ENCODE data around the gene KSR2.

KSR2 gene

GRCh38 chr12:117847371-117847770, 121.4 kb downstream of the KSR2 start:
- CTCF ChIA-PET = no interaction called here
- POLR2A ChIA-PET (ENCODE audit: low non-redundant PET) = no interaction called here
- no peak overlapping the region for H3K27ac ChIP-seq
- DNase-seq (ENCODE audit: low spot score) = no peak
- TF ChIP-seq, protein P1, sequence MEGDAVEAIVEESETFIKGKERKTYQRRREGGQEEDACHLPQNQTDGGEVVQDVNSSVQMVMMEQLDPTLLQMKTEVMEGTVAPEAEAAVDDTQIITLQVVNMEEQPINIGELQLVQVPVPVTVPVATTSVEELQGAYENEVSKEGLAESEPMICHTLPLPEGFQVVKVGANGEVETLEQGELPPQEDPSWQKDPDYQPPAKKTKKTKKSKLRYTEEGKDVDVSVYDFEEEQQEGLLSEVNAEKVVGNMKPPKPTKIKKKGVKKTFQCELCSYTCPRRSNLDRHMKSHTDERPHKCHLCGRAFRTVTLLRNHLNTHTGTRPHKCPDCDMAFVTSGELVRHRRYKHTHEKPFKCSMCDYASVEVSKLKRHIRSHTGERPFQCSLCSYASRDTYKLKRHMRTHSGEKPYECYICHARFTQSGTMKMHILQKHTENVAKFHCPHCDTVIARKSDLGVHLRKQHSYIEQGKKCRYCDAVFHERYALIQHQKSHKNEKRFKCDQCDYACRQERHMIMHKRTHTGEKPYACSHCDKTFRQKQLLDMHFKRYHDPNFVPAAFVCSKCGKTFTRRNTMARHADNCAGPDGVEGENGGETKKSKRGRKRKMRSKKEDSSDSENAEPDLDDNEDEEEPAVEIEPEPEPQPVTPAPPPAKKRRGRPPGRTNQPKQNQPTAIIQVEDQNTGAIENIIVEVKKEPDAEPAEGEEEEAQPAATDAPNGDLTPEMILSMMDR (conservative IDR thresholded peaks at IDR 0.05; ENCODE audit: low read depth) = no peak

GRCh38 chr12:117845271-117845904, 123.4 kb downstream of the KSR2 start:
- ChIA-PET CTCF (no interaction called here), POLR2A (ENCODE audit: low non-redundant PET) (no interaction called here)
- no peak for DNase-seq (ENCODE audit: low spot score)
- TF ChIP-seq, protein P1 (conservative IDR thresholded peaks at IDR 0.05; ENCODE audit: low read depth) = no peak
- no peak overlapping the region for H3K27ac ChIP-seq

DNA sequence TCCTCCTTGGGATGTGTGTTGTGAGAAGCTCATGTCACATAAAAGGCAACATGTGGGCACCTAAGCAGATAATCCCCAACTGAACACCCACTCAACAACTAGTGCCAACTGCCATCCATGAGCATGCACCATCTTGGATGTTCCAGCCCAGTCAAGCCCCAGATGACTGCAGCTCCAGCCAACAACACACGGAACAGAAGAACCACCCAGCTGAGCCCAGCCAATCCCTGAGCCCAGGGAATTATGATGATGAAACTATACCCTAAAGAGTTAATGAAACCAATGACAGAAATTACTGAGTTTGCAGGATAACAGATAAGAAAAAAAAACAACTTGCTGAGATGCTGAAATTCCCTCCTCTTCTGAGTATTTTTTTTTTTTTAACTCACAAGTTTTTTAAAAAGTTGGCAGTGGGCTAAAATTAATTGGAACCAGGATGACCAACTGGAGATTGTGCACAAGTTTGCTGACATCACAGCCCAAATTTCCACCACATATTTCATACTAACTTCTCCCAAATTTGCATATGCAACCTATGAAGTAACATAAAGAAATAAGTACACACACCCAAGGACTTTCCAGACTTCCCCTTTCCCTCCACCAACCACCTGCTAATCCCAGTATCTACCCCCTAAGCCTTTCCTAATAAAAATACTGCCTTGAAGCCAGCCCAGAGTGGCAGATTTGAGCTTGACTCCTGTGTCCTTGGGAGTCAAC, 124.5 kb downstream of the KSR2 start:
- H3K27ac ChIP-seq = no peak overlapping the region
- ChIA-PET POLR2A (ENCODE audit: low non-redundant PET) (no interaction called here), CTCF (no interaction called here)
- TF ChIP-seq, protein P1 (conservative IDR thresholded peaks at IDR 0.05; ENCODE audit: low read depth) = no peak
- DNase-seq (ENCODE audit: low spot score) = no peak

- H3K27ac ChIP-seq = no peak overlapping the region
- ChIA-PET CTCF (interaction anchor here (0.8 kb wide), 1 partner anchor 372 kb away, joined by 3 read pairs; no protein-coding TSS in a partner anchor), POLR2A (ENCODE audit: low non-redundant PET) (no interaction called here)
- no peak for DNase-seq (ENCODE audit: low spot score)
- TF ChIP-seq, protein P1 (conservative IDR thresholded peaks at IDR 0.05; ENCODE audit: low read depth) = no peak
Observed at GRCh38 chr12:117842630-117843029, 126.2 kb downstream of the KSR2 start.

GRCh38 chr12:117842220-117842619, 126.6 kb downstream of the KSR2 start:
- POLR2A ChIA-PET (ENCODE audit: low non-redundant PET) = no interaction called here
- H3K27ac ChIP-seq = no peak overlapping the region
- no peak for DNase-seq (ENCODE audit: low spot score)
- TF ChIP-seq, protein P1 (conservative IDR thresholded peaks at IDR 0.05; ENCODE audit: low read depth) = no peak
- CTCF ChIA-PET = interaction anchor here (0.8 kb wide), 1 partner anchor 371 kb away, joined by 3 read pairs; no protein-coding TSS in a partner anchor

DNA sequence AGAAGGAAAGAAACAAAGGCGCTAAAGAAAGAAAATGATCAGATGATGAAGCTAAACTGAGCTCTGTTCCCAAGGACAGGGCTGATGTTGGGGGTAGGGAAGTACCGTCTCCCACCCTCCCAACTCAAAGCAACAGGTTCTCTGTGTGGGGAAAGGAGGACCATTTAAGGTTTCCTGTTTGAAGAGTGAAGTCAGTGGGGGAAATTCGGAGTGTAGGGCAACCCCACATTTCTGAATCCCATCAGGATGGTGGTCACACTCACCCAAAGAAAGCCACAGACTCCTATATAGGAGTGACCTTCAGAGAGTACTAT, 131.1 kb downstream of the KSR2 start:
- ChIA-PET POLR2A (ENCODE audit: low non-redundant PET) (no interaction called here), CTCF (interaction anchor here (0.7 to 2.6 kb wide), 17 partner anchors 10 to 625 kb away, joined by 3 to 35 read pairs (median 5); no protein-coding TSS in a partner anchor)
- no peak for DNase-seq (ENCODE audit: low spot score)
- no peak overlapping the region for H3K27ac ChIP-seq
- TF ChIP-seq, protein P1 (conservative IDR thresholded peaks at IDR 0.05; ENCODE audit: low read depth) = no peak

All from RWPE1 (cell line).